CD4-positive, alpha-beta T cell (primary cell): ENCODE measurements around the gene LIN28B. TPM values are rescaled to one million over a fixed set of nuclear protein-coding genes. Genes with fewer than 3 reads are reported as not detected.

Experiments used
- ATAC-seq: fragments of 200-7000 bp; cut with Tn5 transposase; one replicate; pipeline ENCODE4 v1.10.0; 2022; ENCODE audit warnings: mild to moderate bottlenecking; ENCODE audit not compliant: poor library complexity
- CTCF ChIA-PET: fragments of 350-600 bp; sonication (Branson Sonifier 250); formaldehyde crosslinking; loops from one replicate; lab custom pipeline; 2021; ENCODE audit warnings: antibody characterized with exemption, inconsistent platforms; lab: Charles Lee
- POLR2A ChIA-PET: fragments of 350-600 bp; sonication (Branson Sonifier 250); formaldehyde crosslinking; loops from one replicate; lab custom pipeline; 2021; ENCODE audit warnings: antibody characterized with exemption, inconsistent platforms; lab: Charles Lee
- DNase-seq, 14 experiments: peaks; one replicate each; pipeline ENCODE4 v3.0.0-alpha.2; 2013 to 2020; ENCODE audit warnings: mixed read lengths in 2 of 14
- H3K27ac ChIP-seq, 2 donors: one replicate each; pipeline versions ENCODE4 v1.5.1 to v1.7.0; 2013; ENCODE audit warnings: low read length in 2 of 2, low read depth in 1 of 2, mild to moderate bottlenecking in 1 of 2
- H3K27me3 ChIP-seq, 2 experiments: 1 replicate in 1 of 2; 2 replicates in 1 of 2; pipeline versions ENCODE4 v1.6.1 to v1.7.0; 2013; ENCODE audit warnings: low read length in 2 of 2, control low read depth in 1 of 2, mild to moderate bottlenecking in 1 of 2, moderate library complexity in 1 of 2; ENCODE audit not compliant: insufficient read depth in 2 of 2, control insufficient read depth in 1 of 2
- H3K36me3 ChIP-seq: one replicate; pipeline ENCODE4 v1.6.1; 2013; ENCODE audit warnings: low read length, control low read depth; ENCODE audit not compliant: insufficient read depth
- H3K4me1 ChIP-seq: one replicate; pipeline ENCODE4 v1.6.1; 2013; ENCODE audit warnings: low read length, control low read depth; ENCODE audit not compliant: insufficient read depth
- H3K4me3 ChIP-seq: one replicate; pipeline ENCODE4 v1.5.1; 2013; ENCODE audit warnings: mild to moderate bottlenecking, low read length, moderate library complexity
- H3K9me3 ChIP-seq, 2 experiments: 1 replicate in 1 of 2; 2 replicates in 1 of 2; pipeline versions ENCODE4 v1.6.1 to v1.7.0; 2013; ENCODE audit warnings: low read length in 2 of 2, mild to moderate bottlenecking in 2 of 2, control low read depth in 1 of 2, moderate library complexity in 1 of 2; ENCODE audit not compliant: control insufficient read depth in 1 of 2, insufficient read depth in 1 of 2
- H3K27ac Mint-ChIP-seq: one replicate; pipeline ENCODE4 v1.8.0; 2020; ENCODE audit warnings: mixed read lengths
- H3K27me3 Mint-ChIP-seq: one replicate; pipeline ENCODE4 v1.8.0; 2021; ENCODE audit warnings: mixed read lengths
- H3K36me3 Mint-ChIP-seq: one replicate; pipeline ENCODE4 v1.8.0; 2021; ENCODE audit warnings: low read depth, mixed read lengths
- H3K4me1 Mint-ChIP-seq: one replicate; pipeline ENCODE4 v1.8.0; 2021; ENCODE audit warnings: low read depth, mixed read lengths
- H3K4me3 Mint-ChIP-seq: one replicate; pipeline ENCODE4 v1.8.0; 2020; ENCODE audit warnings: mild to moderate bottlenecking, mixed read lengths
- H3K9me3 Mint-ChIP-seq: one replicate; pipeline ENCODE4 v1.8.0; 2020; ENCODE audit warnings: mixed read lengths
- CTCF ChIP-seq: fragments of 200-600 bp; IDR thresholded peaks from one replicate; pipeline ENCODE4 v1.8.0; 2022; ENCODE audit warnings: antibody characterized with exemption, mild to moderate bottlenecking
- intact Hi-C, 2 experiments: fragments of 100-400 bp; cut with DNase I in 1 of 2; cut with micrococcal nuclease in 1 of 2; formaldehyde crosslinking; loops; one replicate each; pipeline versions ENCODE4 v1.15.1 to v1.9.0; 2023 to 2025; cut with DNase I, micrococcal nuclease
- total RNA-seq, 174 experiments: library from RNA in 2 of 174; stranded (reverse) in 2 of 174; gene quantifications; one replicate each; pipeline ENCODE4 v1.2.3 and lab custom pipeline; 2021 to 2026

Gene LIN28B
- total RNA-seq, 2 experiments from 2014 or later, result not detected

GRCh38 chr6:104940893-104941728 is 15.8 kb upstream of the LIN28B start:
- H3K9me3 Mint-ChIP-seq, result peaks cover 3% of the 10 kb centered on the region
- no peak overlapping the region for H3K27ac Mint-ChIP-seq
- ATAC-seq (peak; percentile 56), DNase-seq (peak in 7 of 14 experiments; percentile 3 to 61 (median 24))
- peak; percentile 10 for TF ChIP-seq CTCF
- intact Hi-C loops, result no loop called here
- peak overlapping the region; percentile 51 for H3K4me3 Mint-ChIP-seq
- ChIA-PET POLR2A (no interaction called here), CTCF (no interaction called here)
- Histone ChIP-seq H3K27ac (no peak overlapping the region), H3K36me3 (no peaks in the 10 kb centered on the region), H3K4me1 (peaks cover 8% of the 10 kb centered on the region), H3K9me3 (peaks cover 0 to 20% of the 10 kb centered on the region in 2 experiments), H3K27me3 (peaks cover 19 to 69% of the 10 kb centered on the region in 2 experiments), H3K4me3 (no peak overlapping the region)
- peaks cover 12% of the 10 kb centered on the region for H3K4me1 Mint-ChIP-seq
- peaks cover 60% of the 10 kb centered on the region for H3K27me3 Mint-ChIP-seq
- no peaks in the 10 kb centered on the region for H3K36me3 Mint-ChIP-seq

DNA sequence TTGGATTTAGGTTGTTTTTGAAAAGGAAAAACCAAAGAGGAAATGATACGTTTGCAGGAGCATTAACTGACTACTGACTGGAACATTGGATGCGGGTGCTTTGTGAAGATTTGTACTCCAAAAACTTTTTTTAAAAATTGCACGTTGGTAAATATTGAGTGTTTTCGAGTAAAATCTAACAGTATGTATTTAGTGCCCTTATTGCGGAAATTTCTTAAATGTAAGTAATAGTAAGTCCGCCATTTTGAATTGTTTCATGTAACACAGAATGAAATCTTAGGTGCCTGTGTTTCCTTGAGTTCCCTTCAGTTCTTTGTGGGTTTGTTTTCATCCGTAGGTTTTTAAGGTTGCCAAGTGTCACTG is 15.2 kb upstream of the LIN28B start:
- Mint-ChIP-seq H3K4me3 (peak overlapping the region; percentile 51), H3K27me3 (peaks cover 54% of the 10 kb centered on the region), H3K9me3 (peaks cover 3% of the 10 kb centered on the region), H3K36me3 (no peaks in the 10 kb centered on the region), H3K4me1 (peaks cover 12% of the 10 kb centered on the region), H3K27ac (no peak overlapping the region)
- TF ChIP-seq CTCF, result peak; percentile 11
- ChIA-PET CTCF (no interaction called here), POLR2A (no interaction called here)
- H3K36me3 ChIP-seq, result no peaks in the 10 kb centered on the region
- H3K4me3 ChIP-seq, result no peak overlapping the region
- H3K9me3 ChIP-seq, result peaks cover 0 to 18% of the 10 kb centered on the region in 2 experiments
- ATAC-seq (no peak), DNase-seq (no peak)
- H3K27me3 ChIP-seq, result peaks cover 17 to 68% of the 10 kb centered on the region in 2 experiments
- no peak overlapping the region for H3K27ac ChIP-seq
- intact Hi-C loops, result no loop called here
- peaks cover 8% of the 10 kb centered on the region for H3K4me1 ChIP-seq

- peaks cover 8% of the 10 kb centered on the region for H3K4me1 ChIP-seq
- ATAC-seq (no peak), DNase-seq (no peak)
- no peak overlapping the region for H3K4me3 Mint-ChIP-seq
- H3K4me1 Mint-ChIP-seq, result peaks cover 12% of the 10 kb centered on the region
- ChIA-PET CTCF (no interaction called here), POLR2A (no interaction called here)
- peaks cover 8 to 58% of the 10 kb centered on the region in 2 experiments for H3K27me3 ChIP-seq
- no peak overlapping the region for H3K27ac Mint-ChIP-seq
- no peaks in the 10 kb centered on the region for H3K36me3 Mint-ChIP-seq
- TF ChIP-seq CTCF, result no peak
- peaks cover 0 to 11% of the 10 kb centered on the region in 2 experiments for H3K9me3 ChIP-seq
- no peak overlapping the region for H3K27ac ChIP-seq
- no peak overlapping the region for H3K4me3 ChIP-seq
- peaks cover 3% of the 10 kb centered on the region for H3K9me3 Mint-ChIP-seq
- intact Hi-C loops, result no loop called here
- no peaks in the 10 kb centered on the region for H3K36me3 ChIP-seq
- H3K27me3 Mint-ChIP-seq, result peaks cover 47% of the 10 kb centered on the region
Measured at GRCh38 chr6:104943781-104944180, 13.1 kb upstream of the LIN28B start.
